HG02678 (cell line): ENCODE measurements around the gene JSRP1.

Experiments used
- ATAC-seq: cut with Tn5 transposase; IDR thresholded peaks from one replicate; pipeline ENCODE4 v1.9.1; 2021; ENCODE audit warnings: mild to moderate bottlenecking, moderate library complexity; ENCODE audit not compliant: unreplicated experiment

Gene JSRP1, protein sequence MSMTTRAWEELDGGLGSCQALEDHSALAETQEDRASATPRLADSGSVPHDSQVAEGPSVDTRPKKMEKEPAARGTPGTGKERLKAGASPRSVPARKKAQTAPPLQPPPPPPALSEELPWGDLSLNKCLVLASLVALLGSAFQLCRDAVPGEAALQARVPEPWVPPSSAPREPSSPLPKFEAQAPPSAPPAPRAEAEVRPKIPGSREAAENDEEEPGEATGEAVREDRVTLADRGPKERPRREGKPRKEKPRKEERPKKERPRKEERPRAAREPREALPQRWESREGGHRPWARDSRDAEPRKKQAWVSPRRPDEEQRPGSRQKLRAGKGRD

DNA sequence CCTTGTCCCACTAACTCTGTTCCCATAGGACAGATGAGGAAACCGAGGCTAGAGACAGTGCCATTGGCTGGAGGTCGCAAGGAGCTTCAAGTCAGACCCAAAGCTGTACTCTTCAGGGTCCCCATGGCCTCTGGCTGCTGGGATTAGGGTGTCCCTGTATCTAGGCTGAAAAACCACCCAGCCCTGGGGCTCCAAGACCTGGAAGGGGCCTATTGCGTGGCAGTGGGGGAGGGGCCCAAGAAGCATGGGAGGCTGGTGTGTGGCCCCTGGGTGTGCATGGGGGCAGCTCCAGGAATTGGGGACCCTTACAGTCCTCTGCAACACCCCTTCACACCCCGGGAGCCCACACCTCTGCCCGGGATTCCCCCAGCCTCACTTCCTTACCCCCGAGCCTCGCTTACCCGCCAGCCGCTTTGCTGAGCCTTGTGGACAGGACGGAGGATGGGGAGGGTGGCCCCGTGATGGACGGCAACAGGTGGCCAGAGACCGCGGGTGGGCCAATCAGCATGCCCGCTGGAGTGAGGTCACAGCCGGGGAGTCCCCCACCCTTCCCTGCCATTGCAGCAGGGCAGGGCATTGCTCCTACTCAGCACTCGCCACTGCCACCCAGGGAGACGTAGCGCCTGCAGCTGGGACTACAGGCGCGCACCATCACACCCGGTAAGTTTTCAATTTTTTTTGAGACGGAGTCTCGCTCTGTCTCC lies at the start of gene JSRP1:
Gene JSRP1 (minus strand): TSS at position 436 of the 704 bp plus-strand sequence. CDS start 1,103 bp downstream, outside the sequence.
- no peak for ATAC-seq

DNA sequence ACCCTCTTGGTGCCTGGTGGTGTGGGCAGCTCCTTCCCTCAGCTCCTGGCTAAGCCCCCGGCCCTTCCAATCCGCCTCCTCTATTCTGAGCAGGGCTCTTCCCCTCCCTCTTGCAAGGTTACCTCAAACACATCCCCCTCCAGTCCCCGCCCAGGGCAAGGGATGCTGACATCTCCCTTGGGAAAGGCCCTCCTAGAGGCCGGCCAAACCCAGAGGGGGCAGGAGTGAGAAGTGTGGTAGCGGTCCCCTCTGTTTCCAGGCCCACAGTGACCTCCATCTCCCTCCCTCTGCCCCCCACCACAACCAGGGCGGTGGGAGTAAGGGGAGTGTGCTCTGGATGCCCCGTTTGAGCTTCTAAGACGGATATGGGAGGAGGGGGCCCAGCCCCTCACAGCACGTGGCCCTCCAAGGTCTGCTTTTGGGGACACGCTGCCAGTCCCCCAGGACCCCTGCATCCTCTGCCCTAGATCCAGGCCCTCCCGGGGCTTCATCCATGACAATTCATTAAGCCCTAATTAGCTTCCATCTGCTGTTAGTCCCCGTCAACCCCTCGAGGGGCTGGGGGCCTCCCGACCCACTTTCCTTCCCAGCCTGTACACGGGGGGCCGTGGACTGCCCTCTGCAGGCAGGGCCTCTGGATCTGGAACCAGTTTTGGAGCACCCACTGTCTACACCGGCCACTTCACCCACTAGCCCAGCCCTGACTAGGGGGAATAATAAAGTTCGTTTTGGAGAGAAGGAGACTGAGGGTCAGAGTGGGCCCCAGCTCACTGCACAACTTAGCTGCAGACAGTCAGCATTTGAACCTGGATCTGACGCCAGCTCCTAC lies 49.4 kb upstream of the JSRP1 start:
- ATAC-seq, result no peak

DNA sequence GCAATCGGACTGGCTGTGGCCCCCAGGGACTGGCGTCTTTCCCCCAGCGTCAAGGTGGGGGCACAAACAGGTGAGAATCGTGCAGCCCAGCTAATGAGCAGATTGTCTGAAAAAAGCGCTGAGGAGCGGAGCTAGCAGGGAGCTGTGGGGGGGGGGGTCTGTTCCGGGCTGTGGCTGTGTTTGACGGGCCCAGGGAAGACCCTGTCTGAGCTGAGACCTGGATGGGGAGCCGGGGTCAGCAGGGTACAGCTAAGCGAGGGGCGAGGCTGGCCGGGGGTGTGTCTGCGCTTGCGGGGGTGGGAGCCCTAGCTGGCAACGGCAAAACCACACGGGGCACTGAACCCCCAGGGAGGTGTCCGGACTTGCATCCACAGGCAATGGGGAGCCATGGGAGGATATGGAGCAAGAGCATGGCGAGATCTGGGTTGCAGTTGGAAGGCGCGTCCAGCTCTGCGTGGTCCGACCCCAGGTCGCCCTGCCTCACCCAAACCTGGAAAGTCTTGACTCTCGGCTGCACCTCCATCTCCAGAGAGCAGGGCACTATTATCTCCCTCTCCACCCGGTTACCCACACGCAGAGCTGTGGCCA lies 47.1 kb upstream of the JSRP1 start:
- no peak for ATAC-seq

DNA sequence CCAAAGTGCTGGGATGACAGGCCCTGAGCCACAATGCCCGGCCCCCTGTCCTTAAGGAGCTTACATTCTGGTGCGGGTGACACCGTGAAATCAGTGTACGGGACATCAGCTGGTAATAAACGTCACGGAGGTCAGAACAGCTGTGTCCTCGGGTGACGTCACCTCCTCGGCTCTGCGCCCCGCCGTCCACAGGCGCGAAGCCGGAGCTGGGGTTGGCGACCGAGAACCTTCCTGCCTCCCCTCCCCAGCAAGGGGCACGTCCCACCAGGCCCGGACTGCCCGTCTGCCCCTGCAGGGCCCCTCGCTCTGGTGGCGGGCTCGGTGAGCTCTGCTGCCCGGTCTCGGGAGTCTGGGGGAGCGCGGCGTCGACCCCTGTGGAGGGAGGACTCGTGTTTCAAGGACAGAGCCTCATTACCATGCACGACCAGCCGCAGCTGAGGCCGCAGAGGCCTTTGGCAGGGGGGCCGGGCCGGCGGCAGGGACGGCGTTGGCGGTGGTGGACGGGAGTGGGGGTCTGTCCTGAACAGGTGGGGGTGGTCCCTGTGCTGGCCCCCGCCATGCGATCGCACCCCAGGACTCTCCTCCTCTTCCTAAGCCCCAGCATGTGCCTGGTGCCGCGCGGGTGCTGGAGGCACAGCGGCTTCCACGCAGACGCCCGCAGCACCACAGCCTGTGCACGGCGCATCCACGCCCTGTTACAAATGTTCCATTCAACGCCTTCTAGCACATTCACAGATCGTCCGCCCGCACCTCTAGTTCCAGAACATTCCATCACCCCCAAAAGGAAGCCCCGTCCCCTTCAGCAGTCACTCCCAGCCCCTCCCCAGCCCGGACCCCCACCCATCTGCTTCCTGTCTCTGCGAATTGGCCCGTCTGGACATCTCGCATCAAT lies 46.3 kb upstream of the JSRP1 start:
- no peak for ATAC-seq

DNA sequence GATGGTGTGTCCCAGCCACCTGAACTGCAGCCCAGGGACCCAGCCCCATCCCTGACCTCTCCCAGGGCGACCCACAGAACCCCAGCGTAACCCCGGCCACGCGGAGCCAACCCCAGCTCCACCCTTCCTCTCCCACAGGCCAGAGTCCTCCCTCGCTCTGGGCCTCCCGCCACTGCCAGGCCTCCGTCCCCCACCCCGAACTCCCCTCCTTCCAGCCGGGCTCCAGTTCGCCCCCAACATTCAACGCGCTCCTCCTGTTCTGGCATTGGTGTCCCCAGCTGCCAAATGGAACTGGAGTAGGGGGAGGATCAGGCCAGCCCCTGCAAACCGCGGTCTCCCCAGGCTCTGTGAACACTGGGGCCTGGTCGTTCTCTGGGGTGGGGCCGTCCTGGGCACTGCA lies 44.3 kb upstream of the JSRP1 start:
- no peak for ATAC-seq

DNA sequence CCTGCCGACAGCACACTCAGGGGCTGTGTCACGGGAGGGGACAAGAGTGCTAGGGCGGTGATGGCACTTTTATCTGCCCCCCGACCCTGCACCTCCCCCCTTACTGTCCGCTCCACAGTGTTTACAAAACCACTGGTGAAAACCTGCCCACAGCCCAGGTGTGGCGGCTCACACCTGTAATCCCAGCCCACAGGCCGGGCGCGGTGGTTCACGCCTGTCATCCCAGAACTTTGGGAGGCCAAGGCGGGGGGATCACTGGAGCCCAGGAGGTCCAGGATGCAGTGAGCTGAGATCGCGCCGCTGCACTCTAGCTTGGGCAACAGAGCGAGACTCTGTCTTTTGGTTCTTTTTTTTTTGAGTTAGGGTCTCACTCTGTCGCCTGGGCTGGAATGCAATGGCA lies 39.9 kb upstream of the JSRP1 start:
- ATAC-seq, result no peak

DNA sequence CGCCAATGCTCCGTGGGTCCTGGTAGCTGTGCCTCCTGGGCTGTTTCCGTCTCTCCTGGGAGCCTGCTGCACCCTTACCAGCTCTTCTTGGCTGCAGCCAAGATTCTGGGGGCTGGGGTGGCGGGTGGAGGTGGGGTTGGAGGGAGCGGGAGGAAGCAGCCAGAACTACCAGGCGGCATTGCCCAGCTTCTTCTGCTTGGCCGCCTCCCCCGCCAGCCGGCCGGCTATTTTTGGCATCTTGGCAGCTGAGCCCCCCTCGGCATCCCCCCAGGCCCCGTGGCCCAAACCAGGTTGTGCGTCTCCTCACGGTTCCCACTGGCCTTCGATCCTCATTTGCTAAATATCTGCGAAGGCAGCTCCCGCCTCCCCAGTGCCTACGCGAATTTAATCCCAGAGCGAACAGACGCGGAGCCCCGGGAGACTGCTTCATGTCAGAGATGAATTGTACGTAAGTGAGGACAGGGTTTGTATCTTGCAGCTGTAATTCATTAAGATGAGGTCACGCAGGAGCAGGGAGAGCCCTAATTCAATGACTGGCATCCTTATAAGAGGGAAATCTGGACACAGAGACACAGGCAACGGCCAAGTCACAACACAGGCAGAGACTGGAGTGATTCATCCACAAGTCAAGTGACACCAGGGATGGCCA lies 38.6 kb upstream of the JSRP1 start:
- ATAC-seq, result no peak

DNA sequence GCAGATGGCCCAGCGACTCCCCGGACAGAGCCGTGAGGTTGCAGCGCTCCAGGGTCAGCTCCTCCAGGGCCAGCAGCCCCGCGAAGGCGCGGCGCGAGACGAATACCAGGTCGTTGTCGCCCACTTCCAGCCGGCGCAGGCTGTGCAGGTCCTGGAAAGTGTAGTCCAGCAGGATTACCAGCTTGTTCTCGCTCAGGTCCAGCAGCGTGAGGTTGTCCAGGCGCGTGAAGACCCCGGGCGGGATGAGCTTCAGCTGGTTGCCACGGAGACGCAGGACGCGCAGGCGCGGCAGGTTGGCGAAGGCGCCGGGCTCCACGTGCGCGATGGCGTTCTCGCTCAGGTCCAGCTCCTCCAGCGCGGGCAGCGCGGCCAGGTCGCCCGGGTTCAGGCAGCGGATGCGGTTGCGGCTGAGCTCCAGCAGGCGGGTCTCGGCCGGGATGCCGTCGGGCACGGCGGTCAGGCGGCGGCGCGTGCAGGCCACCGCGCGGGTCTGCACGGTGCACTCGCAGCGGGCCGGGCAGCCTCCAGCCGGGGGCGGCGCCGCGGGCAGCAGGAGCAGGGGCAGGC lies 35.1 kb upstream of the JSRP1 start:
- no peak for ATAC-seq

DNA sequence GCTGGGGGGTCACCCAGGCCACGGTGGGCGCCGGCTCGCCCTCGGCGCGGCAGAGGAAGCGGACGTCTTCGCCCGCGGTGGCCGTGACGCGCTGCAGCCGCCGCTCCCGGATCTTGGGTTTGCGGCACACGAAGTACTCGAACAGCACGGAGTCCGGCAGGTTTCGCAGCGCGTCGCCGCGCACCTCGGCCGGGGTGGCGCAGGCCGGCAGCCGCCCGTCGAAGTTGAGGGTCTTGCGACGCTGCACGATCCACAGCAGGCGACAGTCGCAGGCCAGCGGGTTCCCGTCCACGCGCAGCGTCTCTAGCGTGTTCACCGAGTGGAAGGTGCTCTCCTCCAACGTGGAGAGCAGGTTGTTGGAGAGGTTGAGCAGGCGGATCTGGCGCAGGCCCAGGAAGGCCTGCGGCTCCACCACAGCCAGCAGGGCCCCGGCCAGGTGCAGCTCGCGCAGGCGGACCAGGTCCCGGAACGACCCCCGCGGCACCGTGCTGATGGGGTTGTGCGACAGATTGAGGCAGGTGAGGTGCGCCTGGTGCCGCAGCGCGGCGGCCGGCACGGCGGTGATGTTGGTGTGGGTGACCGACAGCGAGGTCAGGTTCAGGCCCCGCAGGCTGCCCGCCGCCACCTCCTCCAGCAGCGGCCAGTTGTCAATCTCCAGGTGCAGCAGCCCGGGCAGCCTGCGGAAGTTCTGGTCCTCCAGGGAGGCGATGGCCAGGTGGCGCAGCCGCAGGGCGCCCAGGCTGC lies 34.4 kb upstream of the JSRP1 start:
- ATAC-seq, result no peak

DNA sequence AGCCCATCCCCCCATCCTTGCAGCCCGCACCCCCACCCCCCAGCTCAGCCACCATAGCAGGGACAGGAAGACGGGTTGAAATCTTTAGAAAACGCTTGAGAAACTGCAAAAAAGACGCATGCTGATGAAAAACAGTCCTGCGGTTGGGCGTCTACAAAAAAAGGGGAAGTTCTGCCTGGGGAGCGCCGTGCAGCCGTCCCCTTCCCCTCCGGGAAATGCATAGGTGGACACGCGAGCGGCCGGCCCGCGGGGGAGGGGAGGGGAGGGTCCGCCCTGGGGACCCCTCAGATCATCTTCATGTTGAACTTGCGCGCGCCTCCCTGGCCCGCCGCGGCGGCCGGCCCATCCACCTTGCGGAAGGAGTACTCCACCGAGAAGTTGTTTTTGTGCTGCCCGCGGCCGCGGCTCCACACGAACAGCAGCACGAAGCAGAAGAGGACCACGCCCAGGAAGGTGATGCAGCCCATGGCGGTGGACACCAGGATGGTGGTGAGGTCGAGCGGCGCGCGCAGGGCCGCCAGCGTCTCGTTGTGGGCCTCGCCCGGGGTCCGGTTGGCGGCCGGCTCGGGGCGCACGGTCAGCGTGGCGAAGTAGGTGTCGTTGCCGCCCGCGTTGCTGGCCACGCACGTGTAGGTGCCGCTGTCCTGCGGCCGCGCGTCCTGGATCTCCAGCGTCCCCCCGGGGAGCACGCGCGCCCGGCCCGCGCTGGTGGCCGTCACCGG lies 33.7 kb upstream of the JSRP1 start:
- peak; percentile 37 for ATAC-seq

DNA sequence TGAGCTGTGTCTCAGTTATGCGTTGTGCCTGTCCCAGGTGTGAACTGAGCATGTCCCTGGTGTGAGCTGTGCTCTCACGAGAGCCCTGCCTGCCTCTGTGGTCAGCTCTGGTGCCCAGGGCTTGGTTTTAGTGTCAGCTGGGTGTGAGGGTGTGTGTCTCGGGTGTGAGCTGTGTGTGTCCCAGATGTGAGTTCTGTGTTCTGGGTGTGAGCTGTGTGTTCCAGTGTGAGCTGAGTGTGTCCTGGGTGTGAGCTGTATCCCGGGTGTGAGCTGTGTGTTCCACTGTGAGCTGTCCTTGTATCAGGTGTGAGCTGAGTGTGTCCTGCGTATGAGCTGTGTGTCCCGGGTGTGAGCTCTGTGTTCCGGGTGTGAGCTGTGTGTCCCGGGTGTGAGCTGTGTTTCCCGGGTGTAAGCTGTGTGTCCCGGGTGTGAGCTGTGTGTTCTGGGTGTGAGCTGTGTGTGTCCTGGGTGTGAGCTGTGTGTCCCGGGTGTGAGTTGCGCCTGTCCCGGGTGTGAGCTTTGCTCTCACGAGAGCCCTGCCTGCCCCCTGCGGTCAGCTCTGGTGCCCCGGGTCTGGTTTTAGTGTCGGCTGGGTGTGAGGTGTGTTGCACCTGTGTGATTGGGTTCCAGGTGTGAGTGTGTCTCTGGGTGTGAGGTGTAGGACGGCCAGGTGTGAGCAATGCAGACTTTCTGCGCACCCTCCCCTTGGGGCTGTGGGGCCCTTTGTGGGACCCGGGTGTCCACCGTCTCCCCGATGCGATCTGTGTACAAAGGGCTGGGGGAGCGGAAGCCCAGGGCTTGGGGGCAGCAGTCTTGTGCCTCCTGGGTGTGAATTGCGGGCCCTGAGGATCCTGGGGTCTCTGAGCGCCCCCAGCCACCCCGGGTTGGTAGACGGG lies 32.8 kb upstream of the JSRP1 start:
- ATAC-seq, result no peak

DNA sequence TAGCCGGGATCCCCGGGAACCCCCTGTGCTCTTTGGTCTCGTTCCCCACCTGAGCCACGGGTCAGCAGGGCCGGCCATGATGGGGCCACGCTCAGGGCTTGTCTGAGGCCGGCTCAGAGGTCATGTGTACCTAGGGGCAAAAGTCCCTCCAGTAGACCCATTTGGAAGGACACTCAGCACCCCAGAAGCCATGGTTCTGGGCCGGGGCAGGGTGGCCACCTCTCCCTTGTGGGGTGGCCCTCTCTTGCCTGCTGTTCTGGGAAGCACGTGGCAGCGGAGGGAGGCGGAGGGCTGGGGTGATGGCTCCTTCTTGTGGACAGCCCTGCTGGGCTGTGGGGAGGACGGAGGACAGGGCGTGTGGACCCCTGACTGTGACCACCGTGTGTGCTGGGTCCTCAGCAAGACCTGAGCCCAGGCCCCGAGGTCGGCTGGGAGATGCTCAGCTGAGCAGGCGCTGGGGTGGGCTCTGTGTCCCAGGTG lies 32.2 kb upstream of the JSRP1 start:
- ATAC-seq, result no peak

DNA sequence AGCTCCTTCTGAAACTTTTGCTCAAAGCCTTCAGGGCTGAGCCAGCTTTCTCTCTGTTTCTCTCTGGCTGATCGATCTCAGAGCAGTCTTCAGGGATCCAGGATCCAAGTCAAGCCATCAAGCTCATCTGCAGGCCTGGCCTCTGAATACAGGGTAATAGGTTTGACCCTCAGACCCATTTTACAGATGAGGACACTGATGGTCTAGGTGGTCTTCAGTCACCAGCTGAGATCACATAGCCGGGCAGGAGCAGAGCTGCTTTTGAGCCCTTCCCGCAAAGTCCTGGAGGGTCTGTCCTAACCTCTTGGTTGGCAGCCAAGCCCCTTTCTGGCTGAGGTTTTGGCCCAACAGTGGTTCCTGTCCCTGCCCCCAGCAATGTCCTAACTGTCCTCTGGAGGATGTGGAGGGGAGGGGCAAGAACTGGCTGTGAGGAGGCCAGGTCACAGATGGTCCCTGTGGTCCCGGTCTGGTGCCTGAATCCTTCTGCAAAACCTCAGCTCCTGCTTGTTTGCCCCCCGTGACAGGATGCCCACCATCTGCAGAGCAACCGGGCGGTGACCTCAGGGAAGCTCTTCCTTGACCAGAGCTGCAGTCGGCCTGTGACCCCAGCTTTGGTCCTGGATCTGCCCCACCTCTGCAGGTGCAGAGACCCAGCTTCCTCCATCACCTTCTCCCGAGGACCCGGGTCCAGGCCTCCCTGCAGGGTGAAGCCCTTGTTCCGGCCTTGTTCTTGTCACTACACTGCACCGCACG lies 31.5 kb upstream of the JSRP1 start:
- no peak for ATAC-seq

DNA sequence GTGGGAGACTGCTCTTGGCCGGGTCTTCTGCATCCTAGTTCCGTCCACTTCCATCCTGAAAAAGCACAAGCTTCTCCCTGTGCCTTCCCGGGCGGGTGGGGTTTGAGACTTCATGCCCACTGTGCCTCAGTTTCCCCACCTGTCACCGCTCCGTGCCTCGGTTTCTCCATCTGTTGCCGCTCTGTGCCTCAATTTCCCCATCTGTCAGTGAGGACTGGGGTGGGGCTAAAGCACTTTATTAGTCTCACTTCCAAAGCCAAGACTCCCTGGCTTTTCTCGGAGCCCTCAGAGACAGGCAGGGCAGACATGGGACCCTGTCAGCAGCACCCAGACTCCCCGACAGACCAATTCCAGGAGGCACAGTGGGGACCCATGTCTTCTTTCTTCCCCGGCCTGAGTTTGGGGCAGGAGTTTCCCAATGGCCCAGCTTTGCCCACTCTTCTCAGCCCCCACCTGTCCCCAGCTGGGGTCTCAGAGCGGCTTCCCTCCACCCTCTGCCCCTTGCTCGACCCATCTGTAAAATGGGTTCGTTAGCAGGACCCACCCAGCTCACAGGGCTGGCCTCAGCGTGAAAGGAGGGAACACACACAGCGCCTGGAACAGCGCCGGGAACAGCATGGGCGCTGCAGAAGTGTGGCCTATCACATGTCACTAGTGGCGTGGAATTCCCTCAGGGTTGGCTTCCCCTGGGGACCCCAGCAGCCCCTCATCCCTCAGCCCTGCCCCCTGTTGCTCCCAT lies 30.4 kb upstream of the JSRP1 start:
- ATAC-seq, result no peak

DNA sequence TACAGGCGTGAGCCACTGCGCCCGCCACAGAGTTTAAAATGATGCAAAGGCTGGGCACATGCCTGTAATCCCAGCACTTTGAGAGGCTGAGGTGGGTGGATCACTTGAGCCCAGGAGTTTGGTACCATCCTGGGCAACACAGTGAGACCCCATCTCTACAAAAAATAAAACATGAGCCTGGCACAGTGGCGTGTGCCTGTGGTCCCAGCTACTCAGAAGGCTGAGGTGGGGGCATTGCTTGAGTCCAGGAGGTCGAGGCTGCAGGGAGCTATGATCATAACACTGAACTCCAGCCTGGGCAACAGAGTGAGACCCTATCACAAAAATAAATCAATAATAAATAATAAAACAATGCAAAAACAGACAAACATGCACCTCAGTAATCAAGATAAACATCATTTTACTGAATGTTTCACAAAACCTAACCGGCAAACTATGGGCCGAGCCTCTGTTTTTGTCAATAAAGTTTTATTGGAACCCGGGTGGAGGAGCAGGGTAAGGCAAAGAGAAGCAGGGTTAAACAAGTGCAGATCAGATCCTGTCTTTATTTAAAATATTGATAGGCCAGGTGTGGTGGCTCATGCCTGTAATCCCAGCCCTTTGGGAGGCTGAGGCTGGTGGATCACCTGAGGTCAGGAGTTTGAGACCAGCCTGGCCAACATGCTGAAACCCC lies 27.8 kb upstream of the JSRP1 start:
- ATAC-seq, result no peak
